SK-N-MC (cell line): ENCODE measurements around the gene MRPL51.

Experiments
- DNase-seq: peaks from one replicate; pipeline ENCODE4 v3.0.0-alpha.2; 2011; ENCODE audit warnings: low read depth, low spot score
- H3K27ac ChIP-seq: fragments of 200-600 bp; sonication (generic); 2 replicates; pipeline ENCODE4 v1.5.1; 2016; ENCODE audit warnings: mixed run types
- H3K36me3 ChIP-seq: fragments of 200-600 bp; sonication (generic); 2 replicates; pipeline ENCODE4 v1.6.1; 2017; ENCODE audit warnings: antibody characterized with exemption, low read length, mixed read lengths; ENCODE audit not compliant: insufficient read depth
- H3K4me3 ChIP-seq: fragments of 200-600 bp; sonication (generic); 2 replicates; pipeline ENCODE4 v1.5.1; 2016
- H3K9ac ChIP-seq: fragments of 200-600 bp; sonication (generic); 2 replicates; pipeline ENCODE4 v1.8.0; 2017; ENCODE audit warnings: mixed run types, mixed read lengths; ENCODE audit not compliant: insufficient read length
- H3K9me3 ChIP-seq: fragments of 200-600 bp; sonication (generic); 2 replicates; pipeline ENCODE4 v1.6.1; 2017; ENCODE audit warnings: low read depth, mild to moderate bottlenecking, antibody characterized with exemption, low read length, moderate library complexity, mixed read lengths
- EZH2 ChIP-seq: fragments of 200-600 bp; sonication (generic); IDR thresholded peaks from one replicate; pipeline ENCODE4 v1.6.1; 2017; ENCODE audit warnings: antibody characterized with exemption
- FOXP2 ChIP-seq: optimal IDR thresholded peaks from 2 replicates; pipeline ENCODE3; 2011; ENCODE audit warnings: mild to moderate bottlenecking, moderate library complexity; ENCODE audit not compliant: insufficient read depth; ENCODE audit errors: extremely low read length, control extremely low read depth
- POLR2AphosphoS5 ChIP-seq: IDR thresholded peaks from 2 replicates; pipeline ENCODE4 v1.6.1; 2012; ENCODE audit warnings: mild to moderate bottlenecking, low read depth, low read length, borderline replicate concordance

Gene MRPL51

DNA sequence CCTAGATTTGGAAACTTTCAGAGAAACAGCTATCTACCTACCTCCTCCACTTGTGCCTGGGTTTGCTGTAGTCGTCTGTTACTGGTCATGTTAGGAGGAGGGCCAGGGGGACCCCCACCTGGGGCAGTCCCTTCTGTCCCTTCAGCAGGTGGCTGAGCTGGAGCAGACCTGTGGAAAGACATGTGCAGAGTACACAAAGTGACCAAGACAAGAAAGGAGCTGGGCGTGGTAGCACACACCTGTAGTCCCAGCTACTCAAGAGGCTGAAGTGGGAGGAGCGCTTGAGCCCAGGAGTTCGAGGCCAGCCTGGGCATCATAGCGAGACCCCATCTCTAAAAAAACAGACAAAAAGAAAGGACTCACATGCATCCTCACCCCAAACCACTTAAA is 26.9 kb downstream of the MRPL51 start:
- no peak overlapping the region for H3K4me3 ChIP-seq
- H3K27ac ChIP-seq: no peak overlapping the region
- H3K9me3 ChIP-seq: no peaks in the 10 kb centered on the region
- no peak for DNase-seq
- H3K36me3 ChIP-seq: peaks cover 6% of the 10 kb centered on the region
- TF ChIP-seq POLR2AphosphoS5 (no peak), FOXP2 (no peak), EZH2 (no peak)
- H3K9ac ChIP-seq: no peak overlapping the region

DNA sequence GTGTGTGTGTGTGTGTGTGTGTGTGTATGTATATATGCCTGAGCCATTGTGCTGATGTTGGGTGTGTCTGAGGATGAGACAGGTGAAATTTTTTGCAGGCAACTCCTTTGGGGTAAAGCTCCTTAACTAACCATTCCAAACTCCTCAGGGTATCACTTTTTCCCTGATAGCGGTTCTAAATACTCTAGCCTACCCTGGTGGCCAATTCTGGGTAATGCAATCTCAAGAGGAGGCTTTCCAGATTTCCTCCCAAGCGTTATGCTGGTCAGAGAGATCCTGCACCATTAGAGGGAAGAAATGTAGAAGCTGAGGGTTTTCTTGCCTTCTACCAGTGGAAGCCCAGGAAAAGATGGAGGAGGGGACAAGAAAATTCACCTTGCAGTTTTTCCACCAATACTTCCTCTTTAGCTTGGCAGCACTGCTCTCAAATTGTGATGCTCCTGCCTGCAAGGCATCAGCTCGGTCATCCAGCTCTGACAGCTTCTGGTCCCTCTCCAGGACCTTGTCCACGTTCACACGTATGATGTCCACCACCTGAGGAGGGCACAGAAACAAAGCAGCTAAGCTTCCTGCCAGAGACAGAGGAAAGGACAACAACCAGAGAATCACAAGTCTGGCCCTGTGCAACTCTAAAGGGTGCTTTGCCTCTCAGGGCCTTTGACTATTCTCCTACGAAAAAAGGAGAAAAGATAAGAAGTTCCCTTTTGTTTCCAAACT is 27.4 kb downstream of the MRPL51 start:
- Histone ChIP-seq H3K27ac (no peak overlapping the region), H3K9me3 (no peaks in the 10 kb centered on the region), H3K36me3 (peaks cover 6% of the 10 kb centered on the region), H3K4me3 (no peak overlapping the region), H3K9ac (no peak overlapping the region)
- DNase-seq: peak; percentile 20
- TF ChIP-seq EZH2 (no peak), FOXP2 (no peak)

DNA sequence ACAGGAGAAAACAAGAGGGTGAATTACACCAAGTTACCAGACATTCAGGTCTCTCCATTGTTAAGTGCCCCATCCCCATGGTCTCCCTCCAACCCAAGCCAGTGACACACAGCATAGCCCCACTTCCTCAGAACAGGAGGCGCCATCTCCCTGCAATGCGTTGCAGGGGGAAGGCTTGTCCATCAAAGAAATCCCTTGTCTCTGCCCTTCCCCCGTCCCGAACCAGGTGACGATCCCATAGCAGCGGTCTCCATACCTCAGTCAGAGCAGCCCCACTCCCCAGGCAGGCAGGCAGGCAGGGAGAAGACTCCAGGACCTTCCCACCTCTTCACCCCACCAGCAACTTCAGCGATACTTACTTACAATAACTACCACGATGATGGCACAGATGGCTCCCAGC is 28.5 kb downstream of the MRPL51 start:
- no peak for TF ChIP-seq EZH2
- TF ChIP-seq POLR2AphosphoS5: no peak
- no peak for TF ChIP-seq FOXP2
- no peak overlapping the region for H3K4me3 ChIP-seq
- H3K9ac ChIP-seq: no peak overlapping the region
- H3K27ac ChIP-seq: no peak overlapping the region
- peaks cover 6% of the 10 kb centered on the region for H3K36me3 ChIP-seq
- no peaks in the 10 kb centered on the region for H3K9me3 ChIP-seq
- no peak for DNase-seq

DNA sequence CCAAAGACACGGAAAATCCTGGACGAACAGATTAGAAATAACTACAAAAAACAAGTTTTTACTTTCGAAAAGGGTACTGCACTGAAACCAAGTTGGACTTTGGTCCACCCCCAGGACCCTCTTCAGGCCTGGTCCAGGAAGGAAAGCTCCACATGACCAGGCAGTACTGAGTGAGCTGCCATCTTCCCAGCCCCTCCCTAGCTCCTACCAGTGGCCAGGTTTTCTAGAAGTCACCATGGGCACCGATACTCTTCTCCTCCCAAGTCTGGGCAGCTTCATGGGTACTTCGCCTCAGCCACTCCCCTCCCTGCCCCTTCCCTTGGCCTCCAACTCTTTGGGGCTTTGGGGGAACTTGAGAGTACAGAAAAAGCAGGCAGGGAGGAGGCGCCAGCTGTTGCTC is 29.2 kb downstream of the MRPL51 start:
- Histone ChIP-seq H3K27ac (no peak overlapping the region), H3K4me3 (no peak overlapping the region), H3K36me3 (peaks cover 6% of the 10 kb centered on the region), H3K9ac (no peak overlapping the region), H3K9me3 (no peaks in the 10 kb centered on the region)
- DNase-seq: no peak
- no peak for TF ChIP-seq EZH2
- TF ChIP-seq POLR2AphosphoS5: no peak
- TF ChIP-seq FOXP2: no peak

DNA sequence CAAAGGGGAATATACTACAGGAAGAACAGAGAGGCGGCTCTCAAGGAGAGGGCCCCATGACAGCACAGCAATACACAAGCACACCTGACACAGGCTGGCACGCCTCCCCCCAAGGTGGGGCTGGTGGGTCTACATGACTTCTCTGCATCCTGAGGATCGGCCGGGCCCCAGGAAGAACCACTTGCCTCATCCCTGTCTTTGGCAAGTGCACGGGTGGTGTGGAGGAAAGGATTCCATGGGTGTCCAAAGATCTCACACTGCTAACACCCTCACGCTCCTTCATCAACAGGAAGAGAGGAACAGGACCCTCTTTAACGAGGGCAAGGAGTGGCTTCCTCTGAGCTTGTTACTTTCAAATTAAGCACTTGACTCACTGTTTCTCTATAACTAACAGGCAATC is 29.8 kb downstream of the MRPL51 start:
- Histone ChIP-seq H3K9ac (no peak overlapping the region), H3K27ac (no peak overlapping the region), H3K36me3 (peaks cover 6% of the 10 kb centered on the region)

DNA sequence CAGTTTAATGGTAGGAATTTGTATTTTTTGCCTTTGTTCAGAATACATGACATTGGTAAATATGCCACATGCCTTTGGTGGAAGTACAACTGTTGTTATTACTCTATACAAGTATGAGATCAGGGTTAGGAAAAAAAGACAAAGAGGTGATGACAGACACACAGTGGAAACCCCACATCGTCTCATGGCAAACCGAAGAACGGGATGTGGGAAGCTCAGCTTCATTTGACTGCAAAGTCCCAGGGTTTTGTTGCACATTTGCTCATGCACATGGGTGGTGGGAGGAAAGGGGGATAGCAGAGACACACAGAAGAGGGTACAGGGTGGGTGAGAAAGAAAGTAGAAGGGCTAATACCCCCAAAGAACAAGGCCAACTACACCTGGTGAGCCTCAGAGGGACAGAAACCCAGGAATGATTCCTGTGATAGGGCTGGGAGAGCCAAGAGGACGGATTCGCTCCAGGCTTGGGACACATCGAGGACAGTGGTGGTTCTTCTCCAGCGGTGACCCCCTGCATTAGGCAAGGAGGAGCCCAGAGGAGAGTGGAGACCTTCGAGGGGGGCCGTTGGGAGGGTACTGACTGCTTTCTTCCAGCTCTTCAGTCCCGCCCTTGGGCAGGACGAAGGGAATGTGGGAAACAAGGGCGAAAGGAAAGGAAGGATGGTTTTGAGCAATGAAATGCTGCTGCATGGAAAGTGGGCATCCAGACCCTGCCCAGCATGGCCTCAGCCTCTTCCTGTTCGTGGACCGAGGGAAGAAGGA is 30.6 kb downstream of the MRPL51 start:
- H3K4me3 ChIP-seq: no peak overlapping the region

More for the DNA sequence above, 29.8 kb downstream of the MRPL51 start:
- Histone ChIP-seq H3K4me3 (no peak overlapping the region), H3K9me3 (no peaks in the 10 kb centered on the region)
- TF ChIP-seq EZH2: no peak
- TF ChIP-seq POLR2AphosphoS5: no peak
- TF ChIP-seq FOXP2: no peak
- DNase-seq: no peak

DNA sequence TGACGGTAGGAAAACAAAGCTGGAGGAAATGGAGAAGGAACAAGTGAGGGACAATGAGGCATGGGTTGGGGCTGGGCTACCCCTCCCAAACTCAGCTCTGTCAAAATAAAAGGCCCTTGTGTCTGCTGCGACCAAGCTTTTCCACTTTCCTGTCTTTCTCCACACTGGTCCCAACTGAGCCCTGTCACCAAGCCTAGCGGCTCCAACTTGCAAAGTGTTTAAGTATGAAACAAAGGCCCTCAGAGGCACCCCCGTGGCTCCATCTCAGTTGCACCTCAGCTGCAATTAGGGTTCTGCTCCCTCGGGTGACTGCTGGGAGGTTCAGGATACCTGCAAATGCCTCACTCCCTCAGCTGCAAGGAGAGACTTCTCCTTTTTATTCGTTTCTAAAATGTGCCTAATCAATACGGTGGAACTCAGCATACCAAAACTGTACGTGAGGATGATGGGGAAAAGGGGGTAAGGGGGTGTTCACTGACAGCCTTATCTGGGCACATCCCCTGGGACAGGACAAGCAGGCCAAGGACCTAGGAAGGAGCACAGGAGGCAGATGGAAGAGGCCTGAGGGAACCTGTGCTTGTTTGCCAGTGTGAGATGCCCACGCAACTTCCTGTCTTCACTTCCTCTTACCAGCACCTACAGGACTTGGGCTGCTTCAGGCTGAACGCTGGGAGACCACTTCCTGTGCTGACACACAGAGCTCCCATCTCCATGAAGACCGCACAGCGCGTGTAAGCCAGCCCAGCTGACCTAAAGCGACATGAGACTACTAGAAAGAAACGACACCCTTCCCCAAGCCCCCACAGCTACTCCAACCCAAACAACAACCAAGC is 31.4 kb downstream of the MRPL51 start:
- H3K9ac ChIP-seq: no peak overlapping the region
- no peak overlapping the region for H3K27ac ChIP-seq
- no peak overlapping the region for H3K4me3 ChIP-seq

More for the DNA sequence above, 30.6 kb downstream of the MRPL51 start:
- Histone ChIP-seq H3K27ac (no peak overlapping the region), H3K36me3 (peaks cover 6% of the 10 kb centered on the region), H3K9me3 (no peaks in the 10 kb centered on the region), H3K9ac (no peak overlapping the region)
- TF ChIP-seq FOXP2: no peak
- no peak for TF ChIP-seq EZH2
- no peak for TF ChIP-seq POLR2AphosphoS5
- no peak for DNase-seq

DNA sequence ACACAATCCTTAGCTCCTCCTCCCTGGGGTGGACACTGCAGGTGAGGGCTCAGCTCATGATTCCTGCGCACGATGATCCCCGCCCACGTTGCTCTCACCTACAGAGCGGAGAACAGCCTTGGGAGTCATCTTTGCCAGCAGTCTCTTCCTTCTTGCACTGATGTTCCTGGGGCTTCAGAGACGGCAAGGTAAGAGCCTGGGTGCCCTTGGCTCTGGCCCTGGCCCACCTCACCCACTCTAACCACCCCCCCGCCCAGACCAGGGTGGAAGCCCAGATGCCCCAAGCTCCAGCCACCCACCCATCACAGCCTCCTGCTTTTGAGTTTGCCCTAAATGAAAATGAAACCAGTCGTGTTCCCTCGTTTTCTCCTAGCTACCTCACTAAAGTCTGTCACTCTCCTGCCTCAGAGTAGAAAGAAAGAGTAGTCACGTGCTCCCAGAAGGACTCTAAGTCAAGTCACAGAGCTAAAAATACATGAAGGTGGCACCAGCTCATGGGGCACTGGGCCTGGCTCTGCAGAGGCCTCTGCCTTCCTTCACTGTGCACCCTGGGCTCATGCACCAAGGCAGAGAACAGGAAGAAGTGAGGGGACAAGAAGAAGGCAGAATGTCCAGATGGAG is 32.2 kb downstream of the MRPL51 start:
- Histone ChIP-seq H3K9me3 (no peaks in the 10 kb centered on the region), H3K36me3 (peaks cover 6% of the 10 kb centered on the region), H3K27ac (no peak overlapping the region), H3K4me3 (no peak overlapping the region), H3K9ac (no peak overlapping the region)
- DNase-seq: no peak
- no peak for TF ChIP-seq FOXP2
- TF ChIP-seq POLR2AphosphoS5: no peak
- no peak for TF ChIP-seq EZH2

More for the DNA sequence above, 31.4 kb downstream of the MRPL51 start:
- peaks cover 6% of the 10 kb centered on the region for H3K36me3 ChIP-seq
- DNase-seq: peak; percentile 26
- TF ChIP-seq EZH2 (no peak), POLR2AphosphoS5 (0 out of 2 replicates have a peak, but pooled peaks have one; percentile 21)
- H3K9me3 ChIP-seq: no peaks in the 10 kb centered on the region
